ENCODE data around the gene IGF1.

Gene IGF1

GRCh38 chr12:102444093-102444492 lies 36.3 kb downstream of the IGF1 start:
- no peak overlapping the region for H3K9ac ChIP-seq (ENCODE audit: low read length)
- H3K4me3 ChIP-seq (ENCODE audit: low read length): no peak overlapping the region
- no peak for TF ChIP-seq EZH2phosphoT487 (IDR thresholded peaks at IDR 0.05; ENCODE audit: low read length)
- no peak for TF ChIP-seq CTCF (IDR thresholded peaks at IDR 0.05; ENCODE audit: low read length)
- TF ChIP-seq EZH2 (optimal IDR thresholded peaks at IDR 0.05; ENCODE audit: low read depth, low read length): no peak
- H3K9me2 ChIP-seq (replicated peaks; ENCODE audit: insufficient read depth, low read length): no peaks in the 10 kb centered on the region
- H3K27ac ChIP-seq (ENCODE audit: low read length): no peak overlapping the region
- H3K4me1 ChIP-seq (ENCODE audit: low read length): no peaks in the 10 kb centered on the region
- DNase-seq: no peak
- H3F3A ChIP-seq (ENCODE audit: insufficient read depth, low read length): no peaks in the 10 kb centered on the region
- no peaks in the 10 kb centered on the region for H3K9me3 ChIP-seq (replicated peaks; ENCODE audit: insufficient read depth, low read length)
- H3K79me2 ChIP-seq (ENCODE audit: low read length): peaks cover 3% of the 10 kb centered on the region; the same call in 1 of the 2 replicates
- H3K36me3 ChIP-seq (replicated peaks; ENCODE audit: insufficient read depth, low read length): no peaks in the 10 kb centered on the region
- H2AFZ ChIP-seq (ENCODE audit: low read length): no peak overlapping the region
- H3K4me2 ChIP-seq (ENCODE audit: low read depth, low read length): no peak overlapping the region
- no peaks in the 10 kb centered on the region for H4K20me1 ChIP-seq (ENCODE audit: insufficient read depth, low read length)
- no peaks in the 10 kb centered on the region for H3K27me3 ChIP-seq (replicated peaks; ENCODE audit: insufficient read depth, low read length)

GRCh38 chr12:102441077-102441596 lies 39.2 kb downstream of the IGF1 start:
- no peak overlapping the region for H3K4me2 ChIP-seq (ENCODE audit: low read depth, low read length)
- TF ChIP-seq EZH2phosphoT487 (IDR thresholded peaks at IDR 0.05; ENCODE audit: low read length) (no peak), CTCF (IDR thresholded peaks at IDR 0.05; ENCODE audit: low read length) (no peak), EZH2 (optimal IDR thresholded peaks at IDR 0.05; ENCODE audit: low read depth, low read length) (no peak)

GRCh38 chr12:102439426-102440405 lies 40.6 kb downstream of the IGF1 start:
- H3K4me3 ChIP-seq (ENCODE audit: low read length): no peak overlapping the region
- DNase-seq: no peak
- no peak overlapping the region for H3K4me2 ChIP-seq (ENCODE audit: low read depth, low read length)
- H3F3A ChIP-seq (ENCODE audit: insufficient read depth, low read length): peaks cover 11% of the 10 kb centered on the region
- peaks cover 25% of the 10 kb centered on the region for H3K4me1 ChIP-seq (ENCODE audit: low read length)
- no peaks in the 10 kb centered on the region for H3K9me2 ChIP-seq (replicated peaks; ENCODE audit: insufficient read depth, low read length)
- TF ChIP-seq CTCF (IDR thresholded peaks at IDR 0.05; ENCODE audit: low read length) (no peak), EZH2 (optimal IDR thresholded peaks at IDR 0.05; ENCODE audit: low read depth, low read length) (no peak), EZH2phosphoT487 (IDR thresholded peaks at IDR 0.05; ENCODE audit: low read length) (no peak)
- no peaks in the 10 kb centered on the region for H3K9me3 ChIP-seq (replicated peaks; ENCODE audit: insufficient read depth, low read length)
- H3K79me2 ChIP-seq (ENCODE audit: low read length): peaks cover 6% of the 10 kb centered on the region; the same call in 1 of the 2 replicates
- no peak overlapping the region for H3K27ac ChIP-seq (ENCODE audit: low read length)
- H2AFZ ChIP-seq (ENCODE audit: low read length): no peak overlapping the region
- no peak overlapping the region for H3K9ac ChIP-seq (ENCODE audit: low read length)
- H4K20me1 ChIP-seq (ENCODE audit: insufficient read depth, low read length): no peaks in the 10 kb centered on the region
- H3K36me3 ChIP-seq (replicated peaks; ENCODE audit: insufficient read depth, low read length): no peaks in the 10 kb centered on the region
- H3K27me3 ChIP-seq (replicated peaks; ENCODE audit: insufficient read depth, low read length): no peaks in the 10 kb centered on the region

More at GRCh38 chr12:102441077-102441596, 39.2 kb downstream of the IGF1 start:
- Histone ChIP-seq H3K9me2 (replicated peaks; ENCODE audit: insufficient read depth, low read length) (no peaks in the 10 kb centered on the region), H3K27ac (ENCODE audit: low read length) (no peak overlapping the region), H2AFZ (ENCODE audit: low read length) (no peak overlapping the region), H3F3A (ENCODE audit: insufficient read depth, low read length) (peaks cover 5% of the 10 kb centered on the region), H4K20me1 (ENCODE audit: insufficient read depth, low read length) (no peaks in the 10 kb centered on the region), H3K4me1 (ENCODE audit: low read length) (peaks cover 13% of the 10 kb centered on the region), H3K79me2 (ENCODE audit: low read length) (peaks cover 6% of the 10 kb centered on the region; the same call in 1 of the 2 replicates), H3K36me3 (replicated peaks; ENCODE audit: insufficient read depth, low read length) (no peaks in the 10 kb centered on the region), H3K9me3 (replicated peaks; ENCODE audit: insufficient read depth, low read length) (no peaks in the 10 kb centered on the region), H3K27me3 (replicated peaks; ENCODE audit: insufficient read depth, low read length) (no peaks in the 10 kb centered on the region), H3K9ac (ENCODE audit: low read length) (no peak overlapping the region), H3K4me3 (ENCODE audit: low read length) (no peak overlapping the region)
- DNase-seq: no peak

Measured in MM.1S (cell line).